Vagina (tissue), 2 donors: ENCODE results near the gene NBPF1.

Experiments used
- POLR2A ChIP-seq, 2 donors: fragments of 450-650 bp; IDR thresholded peaks; one replicate each; pipeline ENCODE4 v1.6.1; 2017; ENCODE audit warnings: antibody characterized with exemption in 2 of 2, mild to moderate bottlenecking in 2 of 2, moderate library complexity in 2 of 2
- TF ChIP-seq, protein P1 (sequence below), 3 experiments: fragments of 450-650 bp in 2 of 3; fragments of 200-600 bp in 1 of 3; sonication (generic) in 1 of 3; IDR thresholded peaks; one replicate each; pipeline ENCODE4 v1.5.1; 2017 to 2019; ENCODE audit warnings: antibody characterized with exemption in 3 of 3, mild to moderate bottlenecking in 2 of 3, moderate library complexity in 2 of 3

- TF ChIP-seq, protein P1, sequence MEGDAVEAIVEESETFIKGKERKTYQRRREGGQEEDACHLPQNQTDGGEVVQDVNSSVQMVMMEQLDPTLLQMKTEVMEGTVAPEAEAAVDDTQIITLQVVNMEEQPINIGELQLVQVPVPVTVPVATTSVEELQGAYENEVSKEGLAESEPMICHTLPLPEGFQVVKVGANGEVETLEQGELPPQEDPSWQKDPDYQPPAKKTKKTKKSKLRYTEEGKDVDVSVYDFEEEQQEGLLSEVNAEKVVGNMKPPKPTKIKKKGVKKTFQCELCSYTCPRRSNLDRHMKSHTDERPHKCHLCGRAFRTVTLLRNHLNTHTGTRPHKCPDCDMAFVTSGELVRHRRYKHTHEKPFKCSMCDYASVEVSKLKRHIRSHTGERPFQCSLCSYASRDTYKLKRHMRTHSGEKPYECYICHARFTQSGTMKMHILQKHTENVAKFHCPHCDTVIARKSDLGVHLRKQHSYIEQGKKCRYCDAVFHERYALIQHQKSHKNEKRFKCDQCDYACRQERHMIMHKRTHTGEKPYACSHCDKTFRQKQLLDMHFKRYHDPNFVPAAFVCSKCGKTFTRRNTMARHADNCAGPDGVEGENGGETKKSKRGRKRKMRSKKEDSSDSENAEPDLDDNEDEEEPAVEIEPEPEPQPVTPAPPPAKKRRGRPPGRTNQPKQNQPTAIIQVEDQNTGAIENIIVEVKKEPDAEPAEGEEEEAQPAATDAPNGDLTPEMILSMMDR (IDR thresholded peaks at IDR 0.05): peak in 1 of 3 experiments; percentile 9
- TF ChIP-seq POLR2A (IDR thresholded peaks at IDR 0.05): no peak
Observed at GRCh38 chr1:16614361-16615252, 1.2 kb upstream of the NBPF1 start.
